Measurements from ENCODE around the gene NHS.

DNA sequence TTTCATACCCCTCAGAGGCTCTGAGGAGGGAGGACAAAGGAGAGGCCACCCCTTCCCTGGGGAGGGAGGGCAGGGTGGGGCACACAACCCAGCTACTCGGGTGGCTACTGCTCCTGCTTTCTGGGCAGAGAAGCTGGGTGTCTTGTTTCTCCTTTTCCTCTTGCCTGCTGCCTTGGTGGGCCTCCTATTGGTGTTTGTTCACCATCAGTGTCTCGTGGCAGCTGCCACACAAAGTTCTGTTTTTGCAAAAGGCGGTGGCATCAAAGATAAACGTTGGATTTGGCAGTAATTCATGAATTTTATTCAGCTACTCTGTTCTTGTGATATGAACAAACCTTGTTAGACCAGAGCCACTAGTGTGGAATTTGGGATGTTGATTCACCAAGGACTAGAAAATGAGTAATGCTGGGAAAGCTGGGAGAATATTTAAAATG lies 209.3 kb downstream of the NHS start:
- TF ChIP-seq POLR2A (IDR thresholded peaks at IDR 0.05; ENCODE audit: low read depth): no peak
- no peak for TF ChIP-seq POLR2AphosphoS5 (IDR thresholded peaks at IDR 0.05)
- TF ChIP-seq, protein P1, sequence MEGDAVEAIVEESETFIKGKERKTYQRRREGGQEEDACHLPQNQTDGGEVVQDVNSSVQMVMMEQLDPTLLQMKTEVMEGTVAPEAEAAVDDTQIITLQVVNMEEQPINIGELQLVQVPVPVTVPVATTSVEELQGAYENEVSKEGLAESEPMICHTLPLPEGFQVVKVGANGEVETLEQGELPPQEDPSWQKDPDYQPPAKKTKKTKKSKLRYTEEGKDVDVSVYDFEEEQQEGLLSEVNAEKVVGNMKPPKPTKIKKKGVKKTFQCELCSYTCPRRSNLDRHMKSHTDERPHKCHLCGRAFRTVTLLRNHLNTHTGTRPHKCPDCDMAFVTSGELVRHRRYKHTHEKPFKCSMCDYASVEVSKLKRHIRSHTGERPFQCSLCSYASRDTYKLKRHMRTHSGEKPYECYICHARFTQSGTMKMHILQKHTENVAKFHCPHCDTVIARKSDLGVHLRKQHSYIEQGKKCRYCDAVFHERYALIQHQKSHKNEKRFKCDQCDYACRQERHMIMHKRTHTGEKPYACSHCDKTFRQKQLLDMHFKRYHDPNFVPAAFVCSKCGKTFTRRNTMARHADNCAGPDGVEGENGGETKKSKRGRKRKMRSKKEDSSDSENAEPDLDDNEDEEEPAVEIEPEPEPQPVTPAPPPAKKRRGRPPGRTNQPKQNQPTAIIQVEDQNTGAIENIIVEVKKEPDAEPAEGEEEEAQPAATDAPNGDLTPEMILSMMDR (IDR thresholded peaks at IDR 0.05): no peak
- no peak for TF ChIP-seq EP300 (IDR thresholded peaks at IDR 0.05)

Measured in esophagus muscularis mucosa (tissue), 4 donors.